ENCODE results near the gene ZCWPW1.
"Not testable (repeated sequence)": the region's sequence is repeated elsewhere in the genome, so short reads cannot be mapped to it uniquely, and the experiment has no call there.

The ZCWPW1 gene

GRCh38 chr7:100371561-100372171 is 56.8 kb downstream of the ZCWPW1 start:
- no peak for DNase-seq

- DNase-seq = no peak
Measured at GRCh38 chr7:100370746-100371145, 57.8 kb downstream of the ZCWPW1 start.

GRCh38 chr7:100370303-100370702 is 58.2 kb downstream of the ZCWPW1 start:
- no peak for DNase-seq

GRCh38 chr7:100369105-100369504 is 59.4 kb downstream of the ZCWPW1 start:
- DNase-seq = peak; percentile 38

GRCh38 chr7:100367676-100368613 is 60.6 kb downstream of the ZCWPW1 start:
- DNase-seq = no peak

- DNase-seq = no peak
Measured at GRCh38 chr7:100367251-100367620, 61.3 kb downstream of the ZCWPW1 start.

- no peak for DNase-seq
Measured at GRCh38 chr7:100366411-100367250, 61.9 kb downstream of the ZCWPW1 start.

GRCh38 chr7:100365998-100366367 is 62.5 kb downstream of the ZCWPW1 start:
- not testable (repeated sequence) for DNase-seq

- DNase-seq = no peak
Measured at GRCh38 chr7:100364480-100364879, 64.0 kb downstream of the ZCWPW1 start.

- not testable (repeated sequence) for DNase-seq
Measured at GRCh38 chr7:100363797-100364196, 64.7 kb downstream of the ZCWPW1 start.

- DNase-seq = no peak
Measured at GRCh38 chr7:100363098-100363497, 65.4 kb downstream of the ZCWPW1 start.

- no peak for DNase-seq
Measured at GRCh38 chr7:100360135-100360854, 68.2 kb downstream of the ZCWPW1 start.

GRCh38 chr7:100358857-100359212 is 69.7 kb downstream of the ZCWPW1 start:
- no peak for DNase-seq

- no peak for DNase-seq
Measured at GRCh38 chr7:100358027-100358856, 70.3 kb downstream of the ZCWPW1 start, which contains the start of gene PILRB. TSS of gene PILRB (plus strand) at chr7:100358117. CDS start at chr7:100358303, 186 bp downstream.

- DNase-seq = no peak
Measured at GRCh38 chr7:100357131-100357561, 71.4 kb downstream of the ZCWPW1 start.

- no peak for DNase-seq
Measured at GRCh38 chr7:100356416-100357068, 72.0 kb downstream of the ZCWPW1 start.

- no peak for DNase-seq
Measured at GRCh38 chr7:100353685-100354330, 74.7 kb downstream of the ZCWPW1 start.

- no peak for DNase-seq
Measured at GRCh38 chr7:100352984-100353684, 75.4 kb downstream of the ZCWPW1 start.

- not testable (repeated sequence) for DNase-seq
Measured at GRCh38 chr7:100352230-100352781, 76.2 kb downstream of the ZCWPW1 start.

GRCh38 chr7:100351657-100352058 is 76.8 kb downstream of the ZCWPW1 start:
- DNase-seq = no peak
